T-helper 9 cell (primary cell): ENCODE results near the gene NPM3.

Source experiments
- DNase-seq: peaks from one replicate; pipeline ENCODE4 v3.0.0-alpha.2; 2020

Gene NPM3

DNA sequence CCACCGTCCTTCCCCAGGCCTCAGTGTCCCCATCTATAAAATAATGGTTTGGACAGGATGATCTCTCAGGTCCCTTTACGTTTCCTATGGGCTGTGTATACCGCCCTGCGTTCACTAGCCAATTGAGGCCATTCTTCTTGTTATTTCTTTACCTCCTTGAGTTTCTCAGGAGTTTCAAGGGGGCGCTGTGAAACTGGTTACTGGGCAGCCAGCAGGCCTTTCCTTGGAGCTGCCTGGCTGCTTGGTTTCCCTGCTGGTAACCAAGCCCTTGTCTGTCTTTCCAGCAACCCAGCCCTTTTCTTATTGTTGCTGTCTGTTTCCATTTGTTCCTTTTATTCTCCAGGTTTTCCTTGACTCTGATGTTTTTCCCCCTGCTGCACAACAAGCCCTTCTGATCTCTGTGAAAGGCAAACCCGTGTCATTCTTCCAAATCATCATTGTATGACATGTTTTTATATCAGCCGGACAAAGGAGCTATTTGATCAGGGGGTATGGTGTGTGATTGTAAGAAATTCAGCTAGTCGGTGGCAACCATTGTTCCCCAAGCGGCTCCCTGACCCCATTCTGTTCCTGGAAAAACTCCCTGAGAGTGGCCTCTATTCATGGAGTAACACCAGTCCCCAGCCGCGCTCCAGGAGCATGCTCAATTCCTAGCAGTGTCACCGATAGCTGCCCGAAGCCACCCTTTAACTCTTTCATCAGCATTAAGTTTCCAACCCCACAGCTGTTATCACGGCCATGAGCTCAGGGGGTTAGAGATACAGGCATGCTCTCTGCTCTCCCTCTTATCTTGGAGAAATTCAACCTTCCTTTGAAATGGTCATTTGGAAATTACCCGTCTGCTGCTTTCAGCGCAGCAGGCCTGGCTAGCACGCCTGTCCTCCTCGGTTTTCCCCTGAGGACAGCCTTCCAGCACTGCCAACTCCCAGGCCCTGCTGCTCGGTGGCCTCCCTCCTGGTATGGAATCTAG, 33.9 kb downstream of the NPM3 start:
- no peak for DNase-seq

DNA sequence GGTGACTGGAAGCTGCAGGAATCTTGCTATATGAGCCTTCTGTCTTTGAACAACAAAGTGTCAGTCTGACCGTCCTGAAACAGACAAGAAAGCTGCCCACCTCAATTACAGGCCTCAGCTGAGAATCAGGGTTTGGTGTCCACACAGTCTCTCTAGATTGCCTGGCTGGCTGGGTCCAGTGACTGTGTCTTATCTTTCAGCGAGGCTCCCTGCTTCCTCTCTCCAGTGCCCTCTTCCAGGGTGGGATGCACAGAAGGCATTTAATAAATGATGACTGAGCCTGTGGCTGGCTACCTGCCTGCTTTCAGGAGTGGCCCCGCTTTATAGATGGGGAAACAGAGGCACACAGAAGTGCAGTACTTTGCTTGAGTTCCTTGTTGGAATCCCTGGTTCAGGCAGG, 34.8 kb downstream of the NPM3 start:
- DNase-seq, result no peak

DNA sequence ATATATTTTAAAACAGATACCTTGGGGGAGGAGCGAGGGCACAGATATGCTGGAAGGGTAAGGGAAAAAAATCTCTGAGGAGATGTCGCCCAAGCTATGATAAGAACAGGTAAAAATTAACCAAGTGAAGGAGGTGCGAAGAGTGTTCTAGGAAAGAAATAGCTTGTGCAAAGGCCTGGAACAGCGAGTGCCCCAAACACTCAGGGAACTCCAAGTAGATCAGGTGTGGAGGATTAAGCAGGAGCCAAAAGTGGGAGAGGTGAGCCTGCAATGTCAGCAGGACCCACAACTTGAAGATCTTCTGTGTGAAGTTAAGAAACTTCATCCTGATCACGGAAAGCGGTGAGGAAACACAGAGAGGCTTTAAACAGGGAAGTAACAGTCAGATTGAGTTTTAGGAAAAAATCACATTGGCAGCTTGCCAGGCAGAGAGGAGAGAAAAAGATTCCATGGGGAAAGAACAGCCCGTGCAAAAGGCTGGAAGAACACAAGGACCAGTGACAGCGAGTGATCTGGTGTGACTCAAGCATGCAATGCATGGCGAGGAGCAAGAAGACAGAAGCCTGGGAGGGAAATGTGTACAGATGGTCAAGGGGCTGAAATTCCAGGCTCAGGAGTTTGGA, 38.1 kb downstream of the NPM3 start:
- no peak for DNase-seq

DNA sequence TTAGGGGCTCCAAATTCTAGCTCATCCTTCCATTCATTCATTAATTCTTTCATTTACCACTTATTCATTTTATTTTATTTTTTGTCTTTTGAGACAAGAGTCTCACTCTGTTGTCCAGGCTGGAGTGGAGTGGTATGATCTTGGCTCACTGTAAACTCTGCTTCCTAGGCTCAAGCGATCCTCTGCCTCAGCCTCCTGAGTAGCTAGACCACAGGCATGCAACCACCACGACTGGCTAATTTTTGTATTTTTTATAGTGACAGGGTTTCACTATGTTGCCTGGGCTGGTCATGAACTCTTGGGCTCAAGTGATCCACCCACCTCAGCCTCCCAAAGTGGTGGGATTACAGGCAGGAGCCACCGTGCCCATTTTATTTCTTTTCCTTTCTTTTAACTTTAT, 39.0 kb downstream of the NPM3 start:
- no peak for DNase-seq

DNA sequence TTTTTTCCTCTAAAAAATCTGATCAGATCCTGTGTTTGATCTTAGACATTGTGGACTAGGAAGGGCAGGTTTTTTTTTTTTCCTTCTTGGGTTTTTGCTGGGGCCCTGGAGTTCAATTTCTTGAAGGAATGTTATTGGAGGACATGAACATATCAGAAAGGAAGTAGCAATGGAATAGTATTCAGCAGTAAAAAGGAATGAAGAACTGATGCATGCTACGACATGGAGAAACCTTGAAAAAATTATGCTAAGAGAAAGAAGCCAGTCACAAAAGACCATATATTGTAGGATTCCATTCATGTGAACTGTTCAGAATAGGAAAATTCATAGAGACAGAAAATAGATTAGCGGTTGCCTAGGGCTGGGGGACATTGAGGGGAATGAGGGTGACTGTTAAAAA, 41.3 kb downstream of the NPM3 start:
- DNase-seq, result no peak

DNA sequence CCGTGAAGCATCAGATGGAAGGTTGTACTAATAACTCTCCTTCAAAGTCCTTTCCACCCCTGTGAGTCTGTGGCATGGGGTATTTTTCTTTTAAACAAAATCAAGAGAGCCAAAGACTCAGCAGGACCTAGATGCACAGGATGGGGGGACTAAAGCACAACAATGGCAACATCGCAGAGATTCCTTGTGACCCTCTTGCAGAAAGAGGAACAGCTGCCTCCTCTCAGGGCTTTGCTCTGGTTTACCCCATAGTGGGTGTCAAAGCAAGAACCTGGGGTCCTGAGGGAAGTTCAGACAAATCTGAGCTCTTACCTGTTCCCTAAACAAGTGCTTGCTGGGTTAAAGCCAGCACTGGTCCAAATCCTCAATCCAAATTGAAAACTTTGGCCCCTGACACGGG, 46.6 kb downstream of the NPM3 start:
- no peak for DNase-seq

DNA sequence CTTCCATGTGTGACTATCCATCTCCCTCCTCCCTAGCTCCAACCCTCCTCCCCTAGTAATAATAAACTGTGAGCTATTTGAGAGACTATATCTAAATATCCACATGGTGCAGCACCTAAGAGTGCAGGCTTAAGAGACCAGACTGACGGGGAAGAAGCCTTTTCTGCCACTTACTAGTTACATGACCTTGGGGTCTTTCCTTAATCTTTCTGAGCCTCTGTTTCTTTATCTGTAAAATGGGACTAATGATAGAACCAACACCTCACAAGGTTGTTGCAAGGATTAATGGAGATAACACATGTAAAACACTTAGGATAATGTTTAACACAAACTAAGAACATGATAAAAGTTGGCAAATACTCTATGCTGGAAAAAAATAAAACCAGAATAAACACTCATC, 51.1 kb downstream of the NPM3 start:
- no peak for DNase-seq
